ENCODE results near the gene ECE1.

DNA sequence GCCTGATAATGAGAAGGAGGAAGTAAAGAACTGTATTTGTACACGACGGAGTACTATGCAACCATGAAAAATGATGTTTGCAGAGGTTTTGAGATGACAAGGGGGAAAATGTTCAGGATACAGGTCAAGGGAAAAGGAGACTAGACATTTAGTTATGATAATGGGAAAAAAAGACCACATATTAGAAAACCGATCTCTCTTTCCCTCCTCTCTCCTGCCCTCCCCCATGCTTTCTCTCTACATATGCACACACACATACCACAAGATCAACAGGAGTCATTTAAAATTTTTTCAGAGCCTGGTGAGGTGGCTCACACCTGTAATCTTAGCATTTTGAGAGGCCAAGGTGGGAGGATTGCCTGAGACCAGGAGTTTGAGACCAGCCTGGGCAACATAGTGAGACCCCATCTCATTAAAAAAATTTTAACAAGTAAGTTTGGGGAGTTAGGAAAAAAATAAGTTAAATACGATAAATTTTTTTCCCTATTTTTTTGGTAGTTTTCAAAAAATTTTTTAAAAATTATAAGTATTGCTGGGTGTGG is 44.5 kb downstream of the ECE1 start:
- TF ChIP-seq, protein P1, sequence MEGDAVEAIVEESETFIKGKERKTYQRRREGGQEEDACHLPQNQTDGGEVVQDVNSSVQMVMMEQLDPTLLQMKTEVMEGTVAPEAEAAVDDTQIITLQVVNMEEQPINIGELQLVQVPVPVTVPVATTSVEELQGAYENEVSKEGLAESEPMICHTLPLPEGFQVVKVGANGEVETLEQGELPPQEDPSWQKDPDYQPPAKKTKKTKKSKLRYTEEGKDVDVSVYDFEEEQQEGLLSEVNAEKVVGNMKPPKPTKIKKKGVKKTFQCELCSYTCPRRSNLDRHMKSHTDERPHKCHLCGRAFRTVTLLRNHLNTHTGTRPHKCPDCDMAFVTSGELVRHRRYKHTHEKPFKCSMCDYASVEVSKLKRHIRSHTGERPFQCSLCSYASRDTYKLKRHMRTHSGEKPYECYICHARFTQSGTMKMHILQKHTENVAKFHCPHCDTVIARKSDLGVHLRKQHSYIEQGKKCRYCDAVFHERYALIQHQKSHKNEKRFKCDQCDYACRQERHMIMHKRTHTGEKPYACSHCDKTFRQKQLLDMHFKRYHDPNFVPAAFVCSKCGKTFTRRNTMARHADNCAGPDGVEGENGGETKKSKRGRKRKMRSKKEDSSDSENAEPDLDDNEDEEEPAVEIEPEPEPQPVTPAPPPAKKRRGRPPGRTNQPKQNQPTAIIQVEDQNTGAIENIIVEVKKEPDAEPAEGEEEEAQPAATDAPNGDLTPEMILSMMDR (conservative IDR thresholded peaks at IDR 0.05 in 1 of 2, IDR thresholded peaks at IDR 0.05 in 1 of 2; ENCODE audit: low read depth in 1 of 2, low read length in 2 of 2) = no peak
- TF ChIP-seq EZH2 (IDR thresholded peaks at IDR 0.05; ENCODE audit: low read length, missing control alignments) = no peak
